Esophagus squamous epithelium (tissue), 5 donors: ENCODE data around the gene MT1M. TPM values are rescaled to one million over a fixed set of nuclear protein-coding genes. Genes with fewer than 3 reads are reported as not detected.
A peak's percentile ranks its signal among the peaks of the same experiment; 100 is the strongest.

Experiments used
- DNase-seq: peaks from one replicate; lab custom pipeline; 2025; lab: John Stamatoyannopoulos, UW
- H3K27ac ChIP-seq, 4 donors: fragments of 200-600 bp; sonication (generic); one replicate each; pipeline ENCODE4 v1.5.1; 2016 to 2019; ENCODE audit warnings: mild to moderate bottlenecking in 1 of 4
- H3K27me3 ChIP-seq, 4 donors: fragments of 200-600 bp; sonication (generic); 1 replicate in 3 of 4; 2 replicates in 1 of 4; pipeline versions ENCODE4 v1.5.1 to v1.6.0; 2017 to 2021; ENCODE audit warnings: antibody characterized with exemption in 1 of 4
- H3K36me3 ChIP-seq, 3 donors: fragments of 200-600 bp; sonication (generic); one replicate each; pipeline ENCODE4 v1.5.1; 2016 to 2019
- H3K4me1 ChIP-seq, 3 donors: fragments of 200-600 bp; sonication (generic); one replicate each; pipeline ENCODE4 v1.5.1; 2017 to 2019
- H3K4me3 ChIP-seq, 4 donors: fragments of 200-600 bp; sonication (generic); 1 replicate in 3 of 4; 2 replicates in 1 of 4; pipeline ENCODE4 v1.5.1; 2016 to 2019; ENCODE audit warnings: mild to moderate bottlenecking in 2 of 4, moderate library complexity in 1 of 4
- H3K9me3 ChIP-seq, 3 donors: fragments of 200-600 bp; sonication (generic); one replicate each; pipeline ENCODE4 v1.5.1; 2016 to 2019
- POLR2A ChIP-seq, 4 donors: fragments of 450-650 bp; IDR thresholded peaks; one replicate each; pipeline ENCODE4 v1.6.1; 2017; ENCODE audit warnings: antibody characterized with exemption in 4 of 4, mild to moderate bottlenecking in 4 of 4, moderate library complexity in 3 of 4
- WGBS, 2 donors: methylation state at CpG; one replicate each; pipeline ENCODE4 v1.1.5; 2018; 5-methylcytosine and 5-hydroxymethylcytosine counted together
- intact Hi-C: fragments of 100-400 bp; cut with DNase I; formaldehyde crosslinking; loops from one replicate; pipeline ENCODE4 v1.15.0; 2022
- total RNA-seq, 4 donors: library from RNA; depleted of rRNA; stranded (reverse); fragments of >200 nt; gene quantifications; one replicate each; pipeline ENCODE4 v1.1.0, GENCODE V29; 2016
- TF ChIP-seq, protein P1 (sequence below), 6 experiments: fragments of 450-650 bp in 4 of 6; fragments of 200-600 bp in 2 of 6; sonication (generic) in 2 of 6; IDR thresholded peaks; one replicate each; pipeline ENCODE4 v1.5.1; 2016 to 2019; ENCODE audit warnings: antibody characterized with exemption in 6 of 6, mild to moderate bottlenecking in 4 of 6, moderate library complexity in 4 of 6
- donor health status: DM: yes; HTN: yes; CAD: no.

MT1M gene
- total RNA-seq, 4 donors from 2014 or later = 0.57 to 7.4 (median 4.8) TPM; not detected in 1

DNA sequence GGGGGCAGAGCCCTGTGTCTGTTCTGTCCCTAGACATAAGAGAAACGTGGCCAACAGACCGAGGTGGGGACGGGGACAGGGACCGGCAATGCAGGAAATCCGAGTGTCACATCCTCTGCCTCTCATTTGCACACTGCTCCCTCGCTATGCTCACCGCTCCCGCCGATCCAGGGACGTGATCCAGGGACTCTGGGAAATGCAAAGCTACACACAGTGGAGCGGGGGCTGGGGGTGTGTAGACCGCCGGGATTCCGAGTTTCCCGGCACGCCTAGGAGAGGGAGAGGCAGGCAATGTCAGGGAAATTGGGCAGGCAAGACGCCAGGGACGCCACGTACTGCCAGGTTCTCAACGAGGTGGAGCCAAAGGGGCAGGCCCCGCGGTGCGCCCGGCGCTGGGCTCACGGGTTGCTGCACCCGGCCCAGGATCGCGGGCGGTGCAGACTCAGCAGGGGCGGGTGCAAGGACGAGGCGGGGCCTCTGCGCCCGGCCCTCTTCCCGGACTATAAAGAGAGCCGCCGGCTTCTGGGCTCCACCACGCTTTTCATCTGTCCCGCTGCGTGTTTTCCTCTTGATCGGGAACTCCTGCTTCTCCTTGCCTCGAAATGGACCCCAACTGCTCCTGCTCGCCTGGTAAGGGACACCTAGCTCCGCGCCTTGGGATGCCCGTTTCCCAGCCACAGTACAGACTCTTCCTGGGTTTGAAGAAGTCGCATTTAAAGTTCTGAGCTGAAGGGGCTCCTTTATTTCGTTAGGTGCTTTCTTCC lies 49.7 kb downstream of the MT1M start, which contains the start of gene MT1X:
Gene MT1X, plus strand, starts transcription at position 532 of the 764 bp plus-strand sequence. Its CDS starts 71 bp downstream, at position 603.
- TF ChIP-seq POLR2A (IDR thresholded peaks at IDR 0.05) = peak in 3 of 4 donors; percentile 58 to 98 (median 98)
- TF ChIP-seq, protein P1, sequence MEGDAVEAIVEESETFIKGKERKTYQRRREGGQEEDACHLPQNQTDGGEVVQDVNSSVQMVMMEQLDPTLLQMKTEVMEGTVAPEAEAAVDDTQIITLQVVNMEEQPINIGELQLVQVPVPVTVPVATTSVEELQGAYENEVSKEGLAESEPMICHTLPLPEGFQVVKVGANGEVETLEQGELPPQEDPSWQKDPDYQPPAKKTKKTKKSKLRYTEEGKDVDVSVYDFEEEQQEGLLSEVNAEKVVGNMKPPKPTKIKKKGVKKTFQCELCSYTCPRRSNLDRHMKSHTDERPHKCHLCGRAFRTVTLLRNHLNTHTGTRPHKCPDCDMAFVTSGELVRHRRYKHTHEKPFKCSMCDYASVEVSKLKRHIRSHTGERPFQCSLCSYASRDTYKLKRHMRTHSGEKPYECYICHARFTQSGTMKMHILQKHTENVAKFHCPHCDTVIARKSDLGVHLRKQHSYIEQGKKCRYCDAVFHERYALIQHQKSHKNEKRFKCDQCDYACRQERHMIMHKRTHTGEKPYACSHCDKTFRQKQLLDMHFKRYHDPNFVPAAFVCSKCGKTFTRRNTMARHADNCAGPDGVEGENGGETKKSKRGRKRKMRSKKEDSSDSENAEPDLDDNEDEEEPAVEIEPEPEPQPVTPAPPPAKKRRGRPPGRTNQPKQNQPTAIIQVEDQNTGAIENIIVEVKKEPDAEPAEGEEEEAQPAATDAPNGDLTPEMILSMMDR (IDR thresholded peaks at IDR 0.05) = peak in 1 of 6 experiments; percentile 12
- no peaks in the 10 kb centered on the region for H3K27me3 ChIP-seq
- peaks cover 28 to 78% (median 35%) of the 10 kb centered on the region in 3 donors for H3K4me1 ChIP-seq
- DNase-seq = peak; percentile 50
- no peaks in the 10 kb centered on the region for H3K9me3 ChIP-seq
- peak within 1 kb of the TSS; percentile 86 to 93 (median 90) for H3K27ac ChIP-seq
- H3K36me3 ChIP-seq = peaks cover 0 to 12% (median 0%) of the 10 kb centered on the region in 3 donors
- WGBS, 2 donors = 2 to 3% methylated on average over 10 to 39 of the region's 49 CpGs
- H3K4me3 ChIP-seq = peak within 1 kb of the TSS; percentile 67 to 87 (median 82)
- intact Hi-C loops = no loop called here

GRCh38 chr16:56682703-56683397 lies 50.4 kb downstream of the MT1M start:
- Histone ChIP-seq H3K4me1 (peaks cover 28 to 80% (median 35%) of the 10 kb centered on the region in 3 donors), H3K36me3 (peaks cover 0 to 12% (median 0%) of the 10 kb centered on the region in 3 donors), H3K9me3 (no peaks in the 10 kb centered on the region), H3K27me3 (no peaks in the 10 kb centered on the region), H3K27ac (peak overlapping the region; percentile 86 to 93 (median 90)), H3K4me3 (peak overlapping the region; percentile 67 to 87 (median 82))
- intact Hi-C loops = no loop called here
- no peak for DNase-seq
- WGBS, 2 donors = 12 to 17% methylated on average over 3 to 7 of the region's 8 CpGs
- TF ChIP-seq, protein P1 (IDR thresholded peaks at IDR 0.05) = no peak
- no peak for TF ChIP-seq POLR2A (IDR thresholded peaks at IDR 0.05)

Other genes starting within 250 kb of the MT1M start
- gene AMFR, start 207.1 kb upstream of the MT1M start, total RNA-seq = 100 to 1,000 TPM in 2 of 4 donors, 10 to 100 TPM in 2; 69.9 to 133 (median 111) TPM
- 10 to 100 TPM; 39.4 to 55.5 (median 48.2) TPM for gene NUDT21, start 181.3 kb upstream of the MT1M start, total RNA-seq
- 10 to 100 TPM; 28.8 to 58.3 (median 32.1) TPM for gene OGFOD1, start 181.1 kb upstream of the MT1M start, total RNA-seq
- 10 to 100 TPM; 15.2 to 60.8 (median 31.1) TPM for gene BBS2, start 112.6 kb upstream of the MT1M start, total RNA-seq
- gene MT4, start 67.6 kb upstream of the MT1M start, total RNA-seq = not detected
- not detected for gene MT3, start 43.1 kb upstream of the MT1M start, total RNA-seq
- 100 to 1,000 TPM in 2 of 4 donors, 10 to 100 TPM in 2; 76.5 to 157 (median 96.2) TPM for gene MT2A, start 24.1 kb upstream of the MT1M start, total RNA-seq
- 100 to 1,000 TPM in 1 of 4 donors, 10 to 100 TPM in 3; 52.4 to 106 (median 88.7) TPM for gene MT1E, start 6.9 kb upstream of the MT1M start, total RNA-seq
- 10 to 100 TPM in 1 of 4 donors, 1 to 10 TPM in 2, not detected in 1; 3.3 to 34.2 (median 5.3) TPM for gene MT1A, start 6.0 kb downstream of the MT1M start, total RNA-seq
- not detected for gene MT1B, start 19.2 kb downstream of the MT1M start, total RNA-seq
- 1 to 10 TPM in 3 of 4 donors, not detected in 1; 2.8 to 4.2 (median 2.9) TPM for gene MT1F, start 25.3 kb downstream of the MT1M start, total RNA-seq
- 10 to 100 TPM in 3 of 4 donors, 1 to 10 TPM in 1; 5.8 to 52.1 (median 16.5) TPM for gene MT1G, start 35.4 kb downstream of the MT1M start, total RNA-seq
- gene MT1H, start 37.2 kb downstream of the MT1M start, total RNA-seq = 1 to 10 TPM in 1 of 4 donors, not detected in 3; 5.7 TPM
- gene MT1X, start 49.8 kb downstream of the MT1M start, total RNA-seq = 1,000 to 10,000 TPM in 1 of 4 donors, 100 to 1,000 TPM in 3; 343 to 1,688 (median 688) TPM
- 10 to 100 TPM; 38.2 to 46.5 (median 41.2) TPM for gene NUP93, start 97.5 kb downstream of the MT1M start, total RNA-seq
- gene SLC12A3, start 232.5 kb downstream of the MT1M start, total RNA-seq = not detected